ENCODE measurements around the gene ARL15.
A peak's percentile ranks its signal among the peaks of the same experiment; 100 is the strongest.

ARL15 gene

GRCh38 chr5:54022223-54022622 is 288.1 kb downstream of the ARL15 start:
- DNase-seq (ENCODE audit: low spot score): no peak

GRCh38 chr5:54021431-54022164 is 288.8 kb downstream of the ARL15 start:
- peak; percentile 23 for DNase-seq (ENCODE audit: low spot score)

GRCh38 chr5:54018438-54018837 is 291.9 kb downstream of the ARL15 start:
- DNase-seq (ENCODE audit: low spot score): no peak

- no peak for DNase-seq (ENCODE audit: low spot score)
These were observed 292.8 kb downstream of the ARL15 start for GRCh38 chr5:54017580-54017979.

DNA sequence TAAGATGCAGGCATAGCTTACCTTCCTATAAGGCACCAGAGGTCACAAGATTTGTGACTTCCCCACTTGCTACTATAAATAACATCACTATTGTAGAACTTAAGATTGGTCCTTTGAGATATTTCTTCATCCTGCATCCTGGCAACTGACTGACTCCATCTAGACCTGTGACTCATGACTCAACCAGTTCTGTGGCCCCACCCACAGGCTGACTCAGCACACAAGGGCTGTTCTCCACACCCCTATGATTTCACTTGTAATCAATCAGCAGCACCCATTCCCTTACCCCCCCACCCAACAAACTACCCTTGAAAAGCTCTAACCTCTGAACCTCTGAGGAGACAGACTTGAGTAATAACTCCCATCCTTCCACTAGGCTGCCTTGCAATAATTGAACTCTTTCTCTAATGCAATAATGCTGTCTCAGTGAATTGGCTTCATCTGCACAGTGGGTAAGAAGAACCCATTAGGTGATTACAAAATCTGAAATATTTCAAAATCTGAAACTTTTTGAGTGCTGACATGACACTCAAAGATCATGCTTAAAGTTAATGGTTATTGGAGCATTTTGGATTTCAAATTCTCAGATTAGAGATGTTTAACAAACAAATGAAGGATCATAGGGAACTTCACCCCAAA is 296.7 kb downstream of the ARL15 start:
- peak; percentile 67 for DNase-seq (ENCODE audit: low spot score)

DNA sequence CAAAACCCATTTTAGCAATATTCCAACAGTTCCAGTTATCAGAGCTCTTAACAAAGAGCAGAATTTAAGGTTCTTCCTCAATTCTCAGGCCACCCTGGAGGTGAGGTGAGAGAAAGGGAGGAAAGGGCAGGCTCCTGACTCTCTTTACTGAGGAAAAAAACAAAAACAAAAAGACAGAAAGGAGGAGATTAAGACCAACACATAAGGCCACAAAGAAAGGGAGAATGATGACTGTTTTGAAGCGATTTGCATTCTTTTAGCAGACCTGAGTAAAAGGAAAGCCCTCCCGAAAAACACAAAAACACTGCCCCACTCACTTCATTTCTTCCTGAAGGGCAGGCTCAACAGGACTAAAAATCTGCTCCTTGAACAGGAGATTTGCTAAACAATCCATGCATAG is 300.5 kb downstream of the ARL15 start:
- DNase-seq (ENCODE audit: low spot score): no peak

- DNase-seq (ENCODE audit: low spot score): no peak
These were observed 301.0 kb downstream of the ARL15 start for GRCh38 chr5:54009357-54009756.

GRCh38 chr5:54007827-54008777 is 302.3 kb downstream of the ARL15 start:
- peak; percentile 18 for DNase-seq (ENCODE audit: low spot score)

- no peak for DNase-seq (ENCODE audit: low spot score)
These were observed 305.7 kb downstream of the ARL15 start for GRCh38 chr5:54004697-54005096.

- no peak for DNase-seq (ENCODE audit: low spot score)
These were observed 307.6 kb downstream of the ARL15 start for GRCh38 chr5:54002779-54003178.

- peak; percentile 15 for DNase-seq (ENCODE audit: low spot score)
These were observed 308.2 kb downstream of the ARL15 start for GRCh38 chr5:54001976-54002775.

DNA sequence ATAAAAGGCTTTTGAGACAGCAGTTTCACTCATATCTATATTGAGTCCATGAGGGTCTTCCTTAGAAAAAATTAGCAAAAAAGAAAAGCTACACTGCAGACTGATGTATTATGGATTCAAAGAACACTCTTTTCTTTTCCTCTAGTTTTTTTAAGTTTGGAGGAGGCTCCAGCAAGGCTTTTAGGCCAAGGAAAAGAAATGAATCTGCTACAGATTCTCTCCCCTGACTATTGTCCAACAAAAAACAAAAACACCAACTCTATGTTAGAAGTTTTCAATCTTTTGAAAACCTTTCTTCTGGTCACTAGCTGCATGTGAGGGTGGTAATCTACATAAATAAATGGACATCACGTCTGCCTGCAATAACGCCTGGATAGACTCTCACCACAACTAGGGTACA is 310.4 kb downstream of the ARL15 start:
- no peak for DNase-seq (ENCODE audit: low spot score)

- DNase-seq (ENCODE audit: low spot score): no peak
These were observed 312.4 kb downstream of the ARL15 start for GRCh38 chr5:53997736-53998627.

DNA sequence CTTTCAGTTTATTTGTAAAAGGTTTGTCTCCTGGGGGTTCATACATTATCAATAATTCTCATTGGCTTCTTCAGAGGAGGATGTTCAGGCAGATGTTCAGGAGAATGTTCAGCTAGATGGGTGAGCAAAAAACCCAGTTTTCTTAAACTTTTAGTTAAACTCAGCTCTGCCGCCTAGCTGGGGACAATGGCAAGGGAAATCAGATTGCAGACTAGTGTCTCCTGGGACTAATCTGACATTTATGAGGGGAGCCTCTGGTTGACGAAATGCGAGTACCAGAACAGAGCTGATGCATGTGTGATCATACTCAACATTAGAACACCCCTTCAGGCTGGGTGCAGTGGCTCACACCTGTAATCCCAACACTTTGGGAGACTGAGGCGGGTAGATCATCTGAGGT is 314.4 kb downstream of the ARL15 start:
- no peak for DNase-seq (ENCODE audit: low spot score)

DNA sequence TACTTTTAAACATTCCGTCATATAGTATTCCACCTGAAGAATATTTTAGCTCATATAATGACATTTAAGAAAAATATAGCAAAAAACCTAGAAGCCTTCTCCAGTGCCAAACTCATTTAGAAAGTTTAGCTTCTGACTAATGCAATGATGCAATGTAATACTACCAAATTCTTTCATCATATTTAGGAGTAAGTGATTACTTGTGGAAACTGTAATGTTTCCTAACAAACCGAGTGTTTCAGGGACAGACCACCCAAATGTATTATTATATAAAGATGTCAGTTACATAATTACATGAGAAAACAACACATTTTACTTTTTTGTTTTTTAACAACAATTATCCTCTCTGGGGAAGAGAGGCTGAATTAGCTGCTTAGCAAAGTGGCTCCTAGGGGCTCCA is 316.2 kb downstream of the ARL15 start:
- DNase-seq (ENCODE audit: low spot score): peak; percentile 71

GRCh38 chr5:53991942-53992341 is 318.4 kb downstream of the ARL15 start:
- no peak for DNase-seq (ENCODE audit: low spot score)

DNA sequence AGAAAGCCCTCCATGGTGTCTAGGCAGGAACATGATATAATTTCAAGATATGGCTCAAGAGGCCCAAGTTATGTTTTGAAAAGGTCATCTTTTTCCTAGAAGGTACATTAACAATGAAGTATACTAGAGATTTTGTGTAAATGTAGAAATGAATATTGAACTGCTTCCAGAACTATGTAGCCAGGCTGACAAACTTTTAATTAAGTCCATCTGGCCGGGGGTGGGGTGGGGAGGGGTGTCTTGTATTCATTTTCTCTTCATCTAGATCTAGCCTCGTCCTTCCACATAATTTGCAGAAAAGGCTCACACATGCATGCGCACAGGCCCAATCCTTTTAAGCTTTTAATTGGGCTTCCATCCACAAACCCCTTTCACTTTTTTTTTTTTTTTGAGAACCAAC is 323.3 kb downstream of the ARL15 start:
- DNase-seq (ENCODE audit: low spot score): no peak

- DNase-seq (ENCODE audit: low spot score): no peak
These were observed 324.6 kb downstream of the ARL15 start for GRCh38 chr5:53985796-53986195.

DNA sequence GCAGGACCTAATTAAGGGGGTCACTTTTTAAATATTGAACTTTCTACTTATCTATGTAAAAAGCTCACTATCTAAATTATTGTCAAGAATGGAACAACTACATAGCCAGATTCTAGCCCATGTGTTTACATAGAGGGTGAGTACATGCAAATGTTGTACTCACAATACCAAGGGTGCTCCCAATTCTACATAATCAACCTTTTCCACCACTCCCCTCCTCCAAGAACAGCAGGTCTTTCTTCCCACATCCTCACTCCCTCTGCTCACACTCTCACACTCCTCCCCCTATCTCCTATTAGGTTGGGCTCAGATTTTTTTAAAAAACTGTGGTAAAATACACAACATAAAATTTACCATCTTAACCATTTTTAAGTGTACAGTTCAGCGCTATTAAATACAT is 325.4 kb downstream of the ARL15 start:
- DNase-seq (ENCODE audit: low spot score): no peak

GRCh38 chr5:53983568-53984460 is 326.6 kb downstream of the ARL15 start:
- peak; percentile 64 for DNase-seq (ENCODE audit: low spot score)

Data from GM03348 (cell line).